Lower leg skin (tissue), 4 donors: ENCODE data around the gene CLECL1. TPM values are rescaled to one million over a fixed set of nuclear protein-coding genes. Genes with fewer than 3 reads are reported as not detected.

Experiments
- DNase-seq, 2 donors: peaks; one replicate each; pipeline ENCODE4 v3.0.0-alpha.2; 2019; ENCODE audit warnings: low spot score in 2 of 2
- H3K4me3 ChIP-seq: fragments of 200-600 bp; sonication (generic); 2 replicates; pipeline ENCODE4 v1.5.1; 2017; ENCODE audit warnings: mild to moderate bottlenecking, low read depth; ENCODE audit not compliant: poor library complexity, severe bottlenecking
- CTCF ChIP-seq, 3 donors: fragments of 450-650 bp; IDR thresholded peaks; one replicate each; pipeline ENCODE4 v1.5.1; 2016; ENCODE audit warnings: antibody characterized with exemption in 3 of 3, mild to moderate bottlenecking in 3 of 3, moderate library complexity in 2 of 3
- POLR2A ChIP-seq, 2 donors: fragments of 450-650 bp; IDR thresholded peaks; one replicate each; pipeline ENCODE4 v1.6.1; 2016 to 2017; ENCODE audit warnings: antibody characterized with exemption in 2 of 2, mild to moderate bottlenecking in 1 of 2, moderate library complexity in 1 of 2
- WGBS, 2 donors: methylation state at CpG; one replicate each; pipeline ENCODE4 v1.1.5; 2018; 5-methylcytosine and 5-hydroxymethylcytosine counted together
- intact Hi-C: fragments of 100-400 bp; cut with DNase I; formaldehyde crosslinking; loops from one replicate; pipeline ENCODE4 v1.15.0; 2023; ENCODE audit warnings: low total_unique reads
- total RNA-seq, 4 donors: library from RNA; depleted of rRNA; stranded (reverse); fragments of >200 nt; gene quantifications; one replicate each; pipeline ENCODE4 v1.1.0, GENCODE V29; 2016

Gene CLECL1
- not detected for total RNA-seq

GRCh38 chr12:9732921-9733461, at the start of gene CLECL1:
TSS of gene CLECL1 (minus strand) at chr12:9733097.
- H3K4me3 ChIP-seq: no peak within 1 kb of the TSS
- 72% methylated on average over 8 of the region's 8 CpGs for WGBS, 2 donors
- intact Hi-C loops: no loop called here
- TF ChIP-seq CTCF (IDR thresholded peaks at IDR 0.05) (no peak), POLR2A (IDR thresholded peaks at IDR 0.05) (no peak)
- no peak for DNase-seq

GRCh38 chr12:9781360-9781759, 48.5 kb upstream of the CLECL1 start:
- DNase-seq: no peak
- WGBS, 2 donors: 67 to 75% methylated on average over 2 of the region's 2 CpGs
- no peak for TF ChIP-seq POLR2A (IDR thresholded peaks at IDR 0.05)
- TF ChIP-seq CTCF (IDR thresholded peaks at IDR 0.05): no peak
- intact Hi-C loops: no loop called here
- H3K4me3 ChIP-seq: no peak overlapping the region

- no peak for TF ChIP-seq POLR2A (IDR thresholded peaks at IDR 0.05)
- TF ChIP-seq CTCF (IDR thresholded peaks at IDR 0.05): no peak
- no peak overlapping the region for H3K4me3 ChIP-seq
- no peak for DNase-seq
- WGBS, 2 donors: 80 to 86% methylated on average over 4 of the region's 4 CpGs
- intact Hi-C loops: no loop called here
Measured at GRCh38 chr12:9779209-9779608, 46.3 kb upstream of the CLECL1 start.

- TF ChIP-seq CTCF (IDR thresholded peaks at IDR 0.05) (no peak), POLR2A (IDR thresholded peaks at IDR 0.05) (no peak)
- intact Hi-C loops: no loop called here
- no peak for DNase-seq
- no peak overlapping the region for H3K4me3 ChIP-seq
- 62 to 66% methylated on average over 3 of the region's 3 CpGs for WGBS, 2 donors
Measured at GRCh38 chr12:9776781-9777180, 43.9 kb upstream of the CLECL1 start.

GRCh38 chr12:9773216-9773877, 40.5 kb upstream of the CLECL1 start:
- TF ChIP-seq CTCF (IDR thresholded peaks at IDR 0.05) (no peak), POLR2A (IDR thresholded peaks at IDR 0.05) (no peak)
- intact Hi-C loops: no loop called here
- no peak overlapping the region for H3K4me3 ChIP-seq
- 78 to 80% methylated on average over 2 of the region's 2 CpGs for WGBS, 2 donors
- DNase-seq: no peak

- DNase-seq: no peak
- H3K4me3 ChIP-seq: no peak overlapping the region
- intact Hi-C loops: no loop called here
- 63 to 64% methylated on average over 2 of the region's 2 CpGs for WGBS, 2 donors
- TF ChIP-seq CTCF (IDR thresholded peaks at IDR 0.05): no peak
- TF ChIP-seq POLR2A (IDR thresholded peaks at IDR 0.05): no peak
Measured at GRCh38 chr12:9763025-9763424, 30.1 kb upstream of the CLECL1 start.
